Hindlimb muscle (tissue), 1 donor: Measurements from ENCODE around the gene C6orf118. TPM values are rescaled to one million over a fixed set of nuclear protein-coding genes. Genes with fewer than 3 reads are reported as not detected.

Experiments
- DNase-seq: peaks from one replicate; pipeline ENCODE4 v3.0.0-alpha.2; 2013
- polyA plus RNA-seq: library from polyadenylated mRNA; unstranded; fragments of 120-200 nt; gene quantifications from one replicate; pipeline ENCODE4 v1.2.1, GENCODE V29; 2013; ENCODE audit not compliant: insufficient read length

C6orf118 gene
- 0.49 TPM for polyA plus RNA-seq

- DNase-seq = peak; percentile 91
These were observed at the start of gene C6orf118 for GRCh38 chr6:165308926-165309731. Gene C6orf118, minus strand, starts transcription at chr6:165309605. Its CDS starts 19 bp downstream, at chr6:165309586.

- DNase-seq = no peak
These were observed 36.3 kb upstream of the C6orf118 start for GRCh38 chr6:165345700-165346099.

GRCh38 chr6:165340532-165340931, 31.1 kb upstream of the C6orf118 start:
- DNase-seq = no peak

- DNase-seq = no peak
These were observed 16.2 kb upstream of the C6orf118 start for GRCh38 chr6:165325609-165326008.

- no peak for DNase-seq
These were observed 12.2 kb upstream of the C6orf118 start for GRCh38 chr6:165321555-165322145.

GRCh38 chr6:165321150-165321549, 11.7 kb upstream of the C6orf118 start:
- DNase-seq = no peak

- no peak for DNase-seq
These were observed 8.3 kb upstream of the C6orf118 start for GRCh38 chr6:165317723-165318122.

GRCh38 chr6:165306955-165307354, 2.5 kb downstream of the C6orf118 start:
- no peak for DNase-seq

- DNase-seq = no peak
These were observed 7.8 kb downstream of the C6orf118 start for GRCh38 chr6:165301372-165302246.

- no peak for DNase-seq
These were observed 8.9 kb downstream of the C6orf118 start for GRCh38 chr6:165300422-165300936.

- DNase-seq = no peak
These were observed 10.5 kb downstream of the C6orf118 start for GRCh38 chr6:165298875-165299274.

GRCh38 chr6:165298402-165298801, 11.0 kb downstream of the C6orf118 start:
- no peak for DNase-seq

- no peak for DNase-seq
These were observed 16.7 kb downstream of the C6orf118 start for GRCh38 chr6:165292657-165293056.

- DNase-seq = no peak
These were observed 34.8 kb downstream of the C6orf118 start for GRCh38 chr6:165274611-165275010.

GRCh38 chr6:165272585-165272984, 36.8 kb downstream of the C6orf118 start:
- DNase-seq = no peak

- no peak for DNase-seq
These were observed 40.4 kb downstream of the C6orf118 start for GRCh38 chr6:165268987-165269386.

- DNase-seq = no peak
These were observed 42.8 kb downstream of the C6orf118 start for GRCh38 chr6:165266621-165267020.

- DNase-seq = no peak
These were observed 43.2 kb downstream of the C6orf118 start for GRCh38 chr6:165266191-165266590.

GRCh38 chr6:165260462-165260861, 48.9 kb downstream of the C6orf118 start:
- no peak for DNase-seq

- DNase-seq = no peak
These were observed 59.6 kb downstream of the C6orf118 start for GRCh38 chr6:165249808-165250207.

- DNase-seq = no peak
These were observed 63.7 kb downstream of the C6orf118 start for GRCh38 chr6:165245701-165246100.

- DNase-seq = peak; percentile 52
These were observed 64.1 kb downstream of the C6orf118 start for GRCh38 chr6:165245287-165245686.
